Endometrial microvascular endothelial cells (primary cell): ENCODE measurements around the gene TUB. TPM values are rescaled to one million over a fixed set of nuclear protein-coding genes. Genes with fewer than 3 reads are reported as not detected.

Experiments used
- in situ Hi-C: cut with HindIII; loops from 2 replicates; pipeline ENCODE4 v1.10.0; 2017; ENCODE audit warnings: low sequenced_read_pairs, low pct_unique_long_range_greater_than_20kb; ENCODE audit errors: inconsistent ontology term
- total RNA-seq: library from RNA; depleted of rRNA; stranded (reverse); fragments of >200 nt; gene quantifications from one replicate; pipeline ENCODE4 v1.2.3, GENCODE V29; 2015; ENCODE audit errors: inconsistent ontology term

The TUB gene
- total RNA-seq, 1 donor from 2014 or later: 0.37 TPM

- in situ Hi-C loops: no loop called here
Observed at GRCh38 chr11:8099291-8099899, 18.4 kb downstream of the TUB start.

DNA sequence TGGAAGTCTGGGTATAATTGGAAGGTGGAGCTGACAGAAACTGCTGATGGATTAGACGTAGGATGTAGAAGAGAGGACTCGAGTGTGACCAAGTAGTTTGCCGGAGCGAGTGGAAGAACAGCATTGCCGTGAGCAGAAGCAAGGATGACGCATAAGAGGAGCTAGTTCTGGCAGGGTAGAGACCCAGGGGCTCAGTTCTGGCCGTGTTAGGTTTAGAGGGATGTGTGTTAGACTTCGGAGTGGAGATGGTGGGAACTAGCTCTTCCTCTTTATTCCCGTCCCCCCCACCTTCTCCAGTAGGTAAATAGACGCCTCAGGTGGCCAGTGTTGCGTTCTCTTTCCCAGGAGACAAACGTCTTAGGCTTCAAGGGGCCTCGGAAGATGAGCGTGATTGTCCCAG, 19.1 kb downstream of the TUB start:
- in situ Hi-C loops: no loop called here

DNA sequence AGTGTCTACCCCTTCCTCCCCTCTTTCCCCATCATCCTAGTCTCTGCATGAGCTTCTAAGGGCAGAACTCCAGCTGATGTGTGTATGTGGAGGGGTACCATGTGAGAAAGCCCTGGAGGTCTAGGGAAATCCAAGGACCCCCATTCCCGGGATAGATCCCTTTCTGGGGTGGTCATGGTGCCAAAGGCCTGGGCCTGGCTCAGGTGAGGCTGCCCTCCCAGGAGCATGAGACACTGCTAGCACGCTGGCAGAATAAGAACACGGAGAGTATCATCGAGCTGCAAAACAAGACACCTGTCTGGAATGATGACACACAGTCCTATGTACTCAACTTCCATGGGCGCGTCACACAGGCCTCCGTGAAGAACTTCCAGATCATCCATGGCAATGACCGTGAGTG, 19.6 kb downstream of the TUB start:
- in situ Hi-C loops: no loop called here

DNA sequence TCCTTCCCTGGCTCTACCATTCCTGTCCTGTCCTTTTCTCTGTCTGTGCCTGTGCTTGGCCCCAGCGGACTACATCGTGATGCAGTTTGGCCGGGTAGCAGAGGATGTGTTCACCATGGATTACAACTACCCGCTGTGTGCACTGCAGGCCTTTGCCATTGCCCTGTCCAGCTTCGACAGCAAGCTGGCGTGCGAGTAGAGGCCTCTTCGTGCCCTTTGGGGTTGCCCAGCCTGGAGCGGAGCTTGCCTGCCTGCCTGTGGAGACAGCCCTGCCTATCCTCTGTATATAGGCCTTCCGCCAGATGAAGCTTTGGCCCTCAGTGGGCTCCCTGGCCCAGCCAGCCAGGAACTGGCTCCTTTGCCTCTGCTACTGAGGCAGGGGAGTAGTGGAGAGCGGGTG, 20.4 kb downstream of the TUB start:
- in situ Hi-C loops: no loop called here

GRCh38 chr11:8102296-8102915, 21.4 kb downstream of the TUB start:
- in situ Hi-C loops: no loop called here

DNA sequence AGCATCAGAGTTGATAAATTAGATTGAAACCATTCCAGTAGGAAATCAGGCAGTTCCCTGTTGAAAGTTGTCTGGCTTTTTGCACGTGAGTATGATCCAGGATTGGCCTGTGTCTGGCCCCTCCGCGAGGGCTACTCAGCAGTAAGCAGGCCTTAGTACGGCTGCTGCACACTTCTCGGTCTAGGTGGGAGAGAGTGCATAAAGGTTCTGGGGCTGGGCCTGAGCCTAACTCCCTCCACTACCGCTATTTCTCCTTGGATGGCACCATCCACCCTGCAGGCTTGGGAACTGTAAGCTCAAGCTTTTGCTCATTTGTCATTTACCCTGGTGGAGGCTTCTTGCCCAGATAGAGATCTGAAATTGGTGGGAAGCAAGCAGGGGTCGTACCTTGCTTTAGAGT, 22.0 kb downstream of the TUB start:
- in situ Hi-C loops: no loop called here

DNA sequence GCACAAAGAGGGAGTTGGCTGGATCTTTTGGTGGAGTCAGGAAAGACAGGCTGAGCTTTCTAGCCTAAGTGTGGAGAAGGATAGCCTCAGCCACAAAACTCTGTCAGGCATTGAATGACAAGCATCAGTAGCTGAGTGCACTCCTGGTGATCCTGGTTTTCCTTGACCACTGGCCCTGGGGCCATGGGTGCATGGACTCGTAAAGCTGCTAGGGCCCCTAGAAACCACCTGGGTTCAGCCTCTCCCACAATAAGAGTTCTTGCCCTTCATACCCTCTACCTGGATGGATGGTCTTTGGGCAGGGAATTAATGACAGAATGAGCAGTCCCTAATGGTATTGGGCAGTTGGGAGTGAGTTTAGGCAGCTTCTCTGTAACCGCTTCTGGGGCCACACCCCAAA, 22.9 kb downstream of the TUB start:
- in situ Hi-C loops: no loop called here

DNA sequence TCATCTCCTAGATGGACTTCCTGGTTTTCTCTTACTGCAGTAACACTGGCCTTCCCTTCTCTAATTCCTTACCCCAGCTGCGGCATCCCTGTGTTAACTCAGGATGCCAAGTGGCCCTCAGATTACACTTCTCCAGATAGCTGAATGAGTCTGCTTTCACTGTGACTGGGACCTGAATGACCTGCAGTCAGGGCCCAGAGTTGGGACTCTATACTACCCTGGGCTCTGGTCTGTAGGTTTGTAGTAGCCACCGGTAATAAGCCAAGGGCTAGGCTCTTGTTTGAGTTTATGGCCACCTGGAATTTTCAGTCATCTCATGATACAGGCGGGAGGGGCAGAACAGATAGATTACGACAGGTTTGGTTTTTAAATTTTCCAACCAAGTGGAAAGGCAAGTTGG, 24.1 kb downstream of the TUB start:
- in situ Hi-C loops: no loop called here

- in situ Hi-C loops: no loop called here
Observed at GRCh38 chr11:8105666-8106065, 24.7 kb downstream of the TUB start.

GRCh38 chr11:8106679-8107078, 25.7 kb downstream of the TUB start:
- in situ Hi-C loops: no loop called here

- in situ Hi-C loops: no loop called here
Observed at GRCh38 chr11:8107642-8108041, 26.6 kb downstream of the TUB start.

GRCh38 chr11:8108421-8108820, 27.4 kb downstream of the TUB start:
- in situ Hi-C loops: no loop called here

GRCh38 chr11:8109675-8110074, 28.7 kb downstream of the TUB start:
- in situ Hi-C loops: no loop called here

GRCh38 chr11:8110396-8110795, 29.4 kb downstream of the TUB start:
- in situ Hi-C loops: no loop called here

GRCh38 chr11:8111636-8112035, 30.6 kb downstream of the TUB start:
- in situ Hi-C loops: no loop called here

DNA sequence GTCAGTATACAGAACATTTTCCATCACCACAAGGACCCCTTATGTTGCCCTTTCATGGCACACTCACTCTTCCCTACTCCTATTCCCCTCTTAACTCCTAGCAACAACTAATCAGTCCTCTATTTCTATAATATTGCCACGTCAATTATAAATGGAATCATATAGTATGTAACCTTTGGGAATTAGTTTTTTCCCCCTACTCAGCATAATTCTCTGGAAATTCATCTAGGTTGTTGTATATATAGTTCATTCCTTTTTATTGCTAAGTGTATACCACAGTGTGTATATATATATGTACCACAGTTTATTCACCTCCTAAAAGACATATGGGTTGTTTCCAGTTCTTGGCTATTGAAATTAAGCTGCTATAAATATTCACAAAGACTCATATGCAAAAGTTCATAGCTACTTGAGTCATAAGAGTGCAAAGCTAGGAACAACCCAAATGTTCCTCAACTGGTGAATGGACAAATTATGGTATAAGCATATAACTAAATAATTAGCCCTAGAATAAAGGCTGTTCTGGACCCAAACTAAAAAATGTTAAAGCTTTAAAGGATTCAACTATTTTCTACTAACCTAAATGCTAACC, 41.3 kb downstream of the TUB start:
- in situ Hi-C loops: no loop called here

DNA sequence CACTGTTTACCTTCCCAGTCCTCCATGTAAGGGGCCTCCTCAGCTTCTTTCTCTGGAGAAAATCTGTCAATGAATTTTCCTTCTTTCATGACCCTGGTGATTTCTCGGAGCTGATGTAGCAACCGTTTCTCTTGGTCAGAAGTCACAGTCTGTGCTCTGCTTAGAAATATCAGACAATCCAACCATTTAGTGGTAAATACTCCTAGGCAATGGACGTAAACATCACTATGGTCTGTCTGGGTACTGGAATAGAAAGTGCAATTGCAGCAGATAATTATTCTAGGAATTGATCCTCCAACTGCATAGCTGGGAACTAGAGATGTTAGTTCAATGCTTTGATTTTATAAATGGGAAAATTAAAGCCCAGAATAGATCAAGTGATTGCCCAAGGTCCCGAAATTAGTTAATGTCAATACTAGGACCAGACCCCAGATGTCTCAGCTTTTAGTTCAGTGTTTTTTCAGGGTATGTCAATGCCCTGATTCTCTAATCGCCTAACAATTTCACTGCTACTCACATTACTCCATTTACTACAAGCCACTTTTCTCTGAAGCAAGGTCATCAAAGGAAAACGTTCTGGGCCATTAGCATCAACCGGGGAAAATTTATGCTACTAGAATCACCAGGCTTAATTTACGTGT, 45.8 kb downstream of the TUB start:
- in situ Hi-C loops: no loop called here

GRCh38 chr11:8127447-8127846, 46.4 kb downstream of the TUB start:
- in situ Hi-C loops: no loop called here

DNA sequence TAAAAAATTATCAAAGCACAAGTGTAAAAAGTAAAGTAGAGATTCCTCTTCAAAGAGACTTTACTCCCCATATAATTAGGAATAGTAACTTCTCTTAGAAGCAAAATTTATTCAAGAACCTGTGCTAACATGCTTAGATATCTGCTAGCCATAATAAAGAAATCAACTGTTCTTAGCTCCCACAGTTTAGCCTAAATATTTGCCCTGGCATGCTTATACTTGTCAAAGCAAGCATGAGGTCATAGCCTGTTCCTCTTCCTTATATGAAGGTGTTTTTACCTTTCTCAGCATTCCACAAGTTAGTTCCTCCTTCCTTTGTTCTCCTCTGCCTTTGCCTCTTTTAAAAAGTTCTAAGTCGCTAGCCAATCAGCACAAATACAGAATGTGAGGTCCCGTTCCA, 57.5 kb downstream of the TUB start:
- in situ Hi-C loops: no loop called here

- in situ Hi-C loops: no loop called here
Observed at GRCh38 chr11:8149726-8150125, 68.7 kb downstream of the TUB start.
